GM19238 (cell line): ENCODE measurements around the gene CNTFR.

ENCODE experiments used
- DNase-seq: peaks from one replicate; pipeline ENCODE4 v3.0.0; 2011; ENCODE audit warnings: low spot score; ENCODE audit not compliant: insufficient read length

Gene CNTFR

GRCh38 chr9:34526026-34526425 is 63.5 kb downstream of the CNTFR start:
- no peak for DNase-seq

GRCh38 chr9:34524349-34524748 is 65.2 kb downstream of the CNTFR start:
- DNase-seq = no peak

GRCh38 chr9:34522971-34523797 is 66.3 kb downstream of the CNTFR start, which contains the start of gene ENHO:
ENHO (minus strand) TSS chr9:34522990; CDS start chr9:34521695, 1,295 bp downstream.
- peak; percentile 71 for DNase-seq

GRCh38 chr9:34522091-34522887 is 67.2 kb downstream of the CNTFR start:
- no peak for DNase-seq

- no peak for DNase-seq
Observed at GRCh38 chr9:34521406-34522045, 68.0 kb downstream of the CNTFR start.

- DNase-seq = no peak
Observed at GRCh38 chr9:34520505-34521385, 68.8 kb downstream of the CNTFR start.

- no peak for DNase-seq
Observed at GRCh38 chr9:34520096-34520495, 69.4 kb downstream of the CNTFR start.

GRCh38 chr9:34519321-34520020 is 70.1 kb downstream of the CNTFR start:
- DNase-seq = no peak

GRCh38 chr9:34518896-34519295 is 70.6 kb downstream of the CNTFR start:
- no peak for DNase-seq

GRCh38 chr9:34518110-34518616 is 71.4 kb downstream of the CNTFR start:
- DNase-seq = no peak

- no peak for DNase-seq
Observed at GRCh38 chr9:34517185-34517584, 72.3 kb downstream of the CNTFR start.

- DNase-seq = no peak
Observed at GRCh38 chr9:34515959-34516358, 73.6 kb downstream of the CNTFR start.

GRCh38 chr9:34514816-34515215 is 74.7 kb downstream of the CNTFR start:
- no peak for DNase-seq

- no peak for DNase-seq
Observed at GRCh38 chr9:34514401-34514800, 75.1 kb downstream of the CNTFR start.

- DNase-seq = no peak
Observed at GRCh38 chr9:34513567-34514214, 75.8 kb downstream of the CNTFR start.

GRCh38 chr9:34512131-34513078 is 77.1 kb downstream of the CNTFR start:
- DNase-seq = no peak

GRCh38 chr9:34510497-34511468 is 78.7 kb downstream of the CNTFR start:
- DNase-seq = no peak
